Keratinocyte (primary cell): Measurements from ENCODE around the gene SCRG1.

Experiments used
- CTCF ChIP-seq, 3 experiments: IDR thresholded peaks in 1 of 3; conservative IDR thresholded peaks in 1 of 3; optimal IDR thresholded peaks in 1 of 3; 2 replicates in 2 of 3; 3 replicates in 1 of 3; pipeline versions ENCODE3 to v1.5.1; 2011; ENCODE audit warnings: low read length in 3 of 3, mild to moderate bottlenecking in 3 of 3, moderate library complexity in 2 of 3, control low read depth in 1 of 3, inconsistent platforms in 1 of 3; ENCODE audit not compliant: insufficient read depth in 2 of 3; ENCODE audit errors: extremely low read depth in 1 of 3
- EZH2 ChIP-seq: IDR thresholded peaks from one replicate; pipeline ENCODE4 v1.6.1; 2012; ENCODE audit warnings: inconsistent platforms, mild to moderate bottlenecking, low read length, moderate library complexity

- TF ChIP-seq CTCF (optimal IDR thresholded peaks at IDR 0.05 in 1 of 3, IDR thresholded peaks at IDR 0.05 in 1 of 3, conservative IDR thresholded peaks at IDR 0.05 in 1 of 3; ENCODE audit: extremely low read depth in 1 of 3, insufficient read depth in 2 of 3, low read length in 3 of 3) (no peak), EZH2 (no peak)
Observed at GRCh38 chr4:173380987-173381386, 17.9 kb downstream of the SCRG1 start.
